DOHH2 (cell line): ENCODE results near the gene FUT6.

Experiments used
- H3F3A ChIP-seq: fragments of 200-600 bp; sonication (generic), shearing (Covaris generic); 2 replicates; pipeline ENCODE4 v1.6.0; 2016; ENCODE audit warnings: antibody characterized with exemption, mild to moderate bottlenecking; ENCODE audit not compliant: control insufficient read depth, insufficient read depth
- H3K27ac ChIP-seq: fragments of 200-600 bp; sonication (generic); 2 replicates; pipeline ENCODE4 v1.5.1; 2014; ENCODE audit warnings: low read depth, mild to moderate bottlenecking, low read length, moderate library complexity
- H3K27me3 ChIP-seq: fragments of 200-600 bp; sonication (generic); 2 replicates; pipeline ENCODE4 v1.6.1; 2014; ENCODE audit warnings: mild to moderate bottlenecking, low read length, mixed read lengths; ENCODE audit not compliant: control insufficient read depth
- H3K36me3 ChIP-seq: fragments of 200-600 bp; sonication (generic); 2 replicates; pipeline ENCODE4 v1.6.1; 2014; ENCODE audit warnings: mild to moderate bottlenecking, low read length, moderate library complexity, mixed read lengths; ENCODE audit not compliant: control insufficient read depth
- H3K4me1 ChIP-seq: fragments of 200-600 bp; sonication (generic); 2 replicates; pipeline ENCODE4 v1.6.1; 2014; ENCODE audit warnings: mild to moderate bottlenecking, low read length, mixed read lengths; ENCODE audit not compliant: control insufficient read depth
- H3K4me2 ChIP-seq: fragments of 200-600 bp; sonication (generic); 2 replicates; pipeline ENCODE4 v1.6.0; 2014; ENCODE audit warnings: mild to moderate bottlenecking, low read length, moderate library complexity
- H3K4me3 ChIP-seq: fragments of 200-600 bp; sonication (generic); 2 replicates; pipeline ENCODE4 v1.5.1; 2014; ENCODE audit warnings: mild to moderate bottlenecking, low read length, mixed read lengths
- H3K79me2 ChIP-seq: fragments of 200-600 bp; sonication (generic); 2 replicates; pipeline ENCODE4 v1.6.1; 2014; ENCODE audit warnings: mild to moderate bottlenecking, low read length, mixed read lengths; ENCODE audit not compliant: control insufficient read depth
- H3K9me2 ChIP-seq: fragments of 200-600 bp; sonication (generic); replicated peaks from 2 replicates; pipeline ENCODE4 v1.6.1; 2014; ENCODE audit warnings: mild to moderate bottlenecking, low read length, mixed read lengths; ENCODE audit not compliant: control insufficient read depth
- H3K9me3 ChIP-seq: fragments of 200-600 bp; sonication (generic); 2 replicates; pipeline ENCODE4 v1.6.1; 2014; ENCODE audit warnings: antibody characterized with exemption, low read length, mixed read lengths; ENCODE audit not compliant: control insufficient read depth, insufficient read depth
- H4K20me1 ChIP-seq: fragments of 200-600 bp; sonication (generic); 2 replicates; pipeline ENCODE4 v1.6.0; 2014; ENCODE audit warnings: low read depth, mild to moderate bottlenecking, antibody characterized with exemption, low read length, moderate library complexity; ENCODE audit not compliant: control insufficient read depth, insufficient read depth
- EZH2phosphoT487 ChIP-seq: fragments of 200-600 bp; sonication (generic); IDR thresholded peaks from 2 replicates; pipeline ENCODE4 v1.6.1; 2017; ENCODE audit warnings: borderline replicate concordance, mild to moderate bottlenecking, antibody characterized with exemption, low read length, moderate library complexity, mixed read lengths
- TF ChIP-seq, protein P1 (sequence below): fragments of 200-600 bp; sonication (generic); IDR thresholded peaks from one replicate; pipeline ENCODE4 v1.5.1; 2014; ENCODE audit warnings: antibody characterized with exemption, mild to moderate bottlenecking, low read depth, low read length; ENCODE audit not compliant: poor library complexity, severe bottlenecking

FUT6 gene

GRCh38 chr19:5838353-5839064 is 993 bp downstream of the FUT6 start:
- Histone ChIP-seq H3K9me3 (no peaks in the 10 kb centered on the region), H3K4me1 (no peaks in the 10 kb centered on the region; the same call in 1 of the 2 replicates), H3K27me3 (no peaks in the 10 kb centered on the region), H3F3A (no peaks in the 10 kb centered on the region), H3K36me3 (no peaks in the 10 kb centered on the region), H3K79me2 (no peaks in the 10 kb centered on the region), H3K9me2 (no peaks in the 10 kb centered on the region), H3K4me3 (no peak overlapping the region), H3K27ac (no peak overlapping the region), H4K20me1 (no peaks in the 10 kb centered on the region), H3K4me2 (no peak overlapping the region)
- TF ChIP-seq, protein P1, sequence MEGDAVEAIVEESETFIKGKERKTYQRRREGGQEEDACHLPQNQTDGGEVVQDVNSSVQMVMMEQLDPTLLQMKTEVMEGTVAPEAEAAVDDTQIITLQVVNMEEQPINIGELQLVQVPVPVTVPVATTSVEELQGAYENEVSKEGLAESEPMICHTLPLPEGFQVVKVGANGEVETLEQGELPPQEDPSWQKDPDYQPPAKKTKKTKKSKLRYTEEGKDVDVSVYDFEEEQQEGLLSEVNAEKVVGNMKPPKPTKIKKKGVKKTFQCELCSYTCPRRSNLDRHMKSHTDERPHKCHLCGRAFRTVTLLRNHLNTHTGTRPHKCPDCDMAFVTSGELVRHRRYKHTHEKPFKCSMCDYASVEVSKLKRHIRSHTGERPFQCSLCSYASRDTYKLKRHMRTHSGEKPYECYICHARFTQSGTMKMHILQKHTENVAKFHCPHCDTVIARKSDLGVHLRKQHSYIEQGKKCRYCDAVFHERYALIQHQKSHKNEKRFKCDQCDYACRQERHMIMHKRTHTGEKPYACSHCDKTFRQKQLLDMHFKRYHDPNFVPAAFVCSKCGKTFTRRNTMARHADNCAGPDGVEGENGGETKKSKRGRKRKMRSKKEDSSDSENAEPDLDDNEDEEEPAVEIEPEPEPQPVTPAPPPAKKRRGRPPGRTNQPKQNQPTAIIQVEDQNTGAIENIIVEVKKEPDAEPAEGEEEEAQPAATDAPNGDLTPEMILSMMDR, result no peak
- no peak for TF ChIP-seq EZH2phosphoT487

DNA sequence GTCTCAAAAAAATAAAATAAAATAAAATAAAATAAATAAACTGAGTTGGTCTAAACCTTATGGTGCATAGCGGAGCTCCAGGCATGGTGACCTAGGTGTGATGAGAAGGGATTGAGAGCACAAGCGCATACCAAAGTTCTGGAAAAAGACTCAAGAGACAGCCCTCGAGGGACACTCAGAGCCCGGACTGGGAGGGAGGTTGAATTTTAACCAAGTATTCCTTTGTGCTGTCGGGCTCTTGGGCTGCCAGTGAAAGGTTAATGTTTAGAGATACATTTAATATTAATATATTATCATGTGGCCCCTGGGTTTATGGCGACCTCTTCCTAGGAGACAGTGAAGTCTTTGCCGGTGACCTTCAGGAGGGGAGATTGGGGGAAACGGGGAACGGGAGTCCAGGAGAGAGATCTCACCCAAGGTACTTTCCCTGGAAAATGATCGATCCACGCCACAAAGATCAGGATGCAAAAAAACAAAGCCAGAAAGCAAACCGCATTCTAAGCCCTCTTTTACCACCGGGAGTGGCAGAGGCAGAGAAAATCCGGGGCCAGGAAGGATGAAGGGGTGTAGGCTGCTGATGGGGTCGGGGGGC is 1.6 kb downstream of the FUT6 start:
- H3F3A ChIP-seq, result no peaks in the 10 kb centered on the region
- TF ChIP-seq, protein P1, result no peak
- TF ChIP-seq EZH2phosphoT487, result no peak
- H3K27ac ChIP-seq, result no peak overlapping the region
- no peaks in the 10 kb centered on the region for H4K20me1 ChIP-seq
- H3K4me1 ChIP-seq, result no peaks in the 10 kb centered on the region; the same call in 1 of the 2 replicates
- H3K4me2 ChIP-seq, result no peak overlapping the region
- no peaks in the 10 kb centered on the region for H3K36me3 ChIP-seq
- no peaks in the 10 kb centered on the region for H3K27me3 ChIP-seq
- no peak overlapping the region for H3K4me3 ChIP-seq
- no peaks in the 10 kb centered on the region for H3K79me2 ChIP-seq
- no peaks in the 10 kb centered on the region for H3K9me2 ChIP-seq
- no peaks in the 10 kb centered on the region for H3K9me3 ChIP-seq

DNA sequence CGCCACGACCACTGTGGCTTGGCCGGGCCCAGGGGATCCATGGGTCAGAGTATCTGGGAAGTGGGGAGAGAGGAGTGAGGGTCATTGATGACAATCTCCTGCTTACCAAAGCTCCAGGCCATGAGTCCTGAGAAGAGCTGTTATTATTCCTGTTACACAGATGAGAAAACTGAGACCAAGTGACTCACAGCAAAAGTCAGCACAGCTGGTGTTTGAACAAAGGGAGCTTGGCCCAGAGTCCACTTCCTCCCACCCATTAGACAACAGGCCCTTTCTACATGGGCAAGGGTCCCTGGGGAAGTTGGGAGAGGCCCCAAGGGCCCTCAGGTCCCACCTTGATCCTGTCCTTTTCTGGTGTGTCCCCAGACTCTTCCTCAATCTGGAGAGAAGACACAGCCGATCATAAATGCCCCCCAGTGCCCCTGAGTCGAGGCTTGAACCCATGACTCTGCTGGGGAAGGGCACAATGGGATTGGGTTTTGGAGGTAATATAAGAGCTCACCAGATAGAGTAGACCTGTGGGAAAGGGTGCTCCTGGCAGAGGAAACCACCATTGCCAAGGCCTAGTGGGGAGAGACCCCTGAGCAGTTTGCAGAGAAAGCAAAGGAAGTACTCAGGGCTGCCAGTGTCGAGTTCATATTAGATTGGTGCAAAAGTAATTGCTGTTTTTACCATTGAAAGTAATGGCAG is 6.8 kb downstream of the FUT6 start:
- no peaks in the 10 kb centered on the region for H3K36me3 ChIP-seq
- no peaks in the 10 kb centered on the region for H3K9me2 ChIP-seq

More for the DNA sequence above, 6.8 kb downstream of the FUT6 start:
- TF ChIP-seq, protein P1, result no peak
- no peak for TF ChIP-seq EZH2phosphoT487
- H3K27ac ChIP-seq, result no peak overlapping the region
- H3K79me2 ChIP-seq, result no peaks in the 10 kb centered on the region
- no peaks in the 10 kb centered on the region for H3F3A ChIP-seq
- H3K27me3 ChIP-seq, result peaks cover 14% of the 10 kb centered on the region
- no peaks in the 10 kb centered on the region for H4K20me1 ChIP-seq
- peaks cover 13% of the 10 kb centered on the region for H3K4me1 ChIP-seq
- no peak overlapping the region for H3K4me2 ChIP-seq
- no peak overlapping the region for H3K4me3 ChIP-seq
- H3K9me3 ChIP-seq, result no peaks in the 10 kb centered on the region
